ENCODE data around the gene CNPY4. TPM values are rescaled to one million over a fixed set of nuclear protein-coding genes. Genes with fewer than 3 reads are reported as not detected.

Gene CNPY4
- total RNA-seq, 1 donor from 2014 or later, result 17.1 TPM

DNA sequence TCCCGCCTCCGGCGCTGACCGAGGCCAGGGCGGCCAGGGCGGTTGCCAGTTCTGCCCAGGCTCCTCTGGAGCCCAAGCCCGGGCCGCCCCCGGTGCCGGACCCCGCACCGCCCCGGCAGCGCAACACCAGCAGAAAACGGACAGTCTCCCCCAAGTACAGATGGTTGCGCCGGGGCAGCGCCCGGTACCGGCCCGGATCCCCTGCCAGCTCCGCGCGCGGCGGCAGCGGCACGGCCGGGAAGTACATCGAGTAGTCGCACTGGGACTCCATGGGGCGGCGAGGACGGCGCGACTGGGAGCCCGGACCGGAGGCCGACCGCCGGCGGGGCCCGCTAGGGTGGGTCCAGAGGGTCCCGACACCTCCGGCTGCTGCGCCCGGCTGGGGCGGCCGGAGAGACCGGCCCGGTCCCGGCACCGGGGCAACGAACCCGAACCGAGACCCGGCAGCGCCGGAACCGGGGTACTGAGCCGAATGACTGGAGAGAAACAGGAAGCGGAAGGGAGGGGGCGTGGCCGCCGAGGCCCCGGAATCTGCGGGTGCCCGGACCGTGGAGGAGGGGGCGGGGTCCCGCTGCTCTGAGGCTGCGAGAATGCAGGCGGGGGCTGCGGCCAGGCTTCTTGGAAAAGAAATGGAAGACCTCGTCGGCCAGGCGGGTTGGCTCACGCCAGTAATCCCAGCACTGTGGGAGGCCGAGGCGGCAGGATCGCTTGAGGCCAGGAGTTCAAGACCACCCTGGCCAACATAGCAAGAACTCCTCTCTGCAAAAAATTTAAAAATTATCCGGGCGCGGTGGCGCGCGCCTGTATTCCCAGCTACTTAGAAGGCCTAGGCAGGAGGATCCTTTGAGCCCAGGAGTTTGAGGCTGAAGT, 39.0 kb downstream of the CNPY4 start, which contains the start of gene TRAPPC14:
Gene TRAPPC14, minus strand, starts transcription at position 495 of the 870 bp plus-strand sequence. Its CDS starts 224 bp downstream, at position 271.
- peak; percentile 94 to 97 for DNase-seq (ENCODE audit: low spot score in 2 of 2)
- FAIRE-seq, result no peak

DNA sequence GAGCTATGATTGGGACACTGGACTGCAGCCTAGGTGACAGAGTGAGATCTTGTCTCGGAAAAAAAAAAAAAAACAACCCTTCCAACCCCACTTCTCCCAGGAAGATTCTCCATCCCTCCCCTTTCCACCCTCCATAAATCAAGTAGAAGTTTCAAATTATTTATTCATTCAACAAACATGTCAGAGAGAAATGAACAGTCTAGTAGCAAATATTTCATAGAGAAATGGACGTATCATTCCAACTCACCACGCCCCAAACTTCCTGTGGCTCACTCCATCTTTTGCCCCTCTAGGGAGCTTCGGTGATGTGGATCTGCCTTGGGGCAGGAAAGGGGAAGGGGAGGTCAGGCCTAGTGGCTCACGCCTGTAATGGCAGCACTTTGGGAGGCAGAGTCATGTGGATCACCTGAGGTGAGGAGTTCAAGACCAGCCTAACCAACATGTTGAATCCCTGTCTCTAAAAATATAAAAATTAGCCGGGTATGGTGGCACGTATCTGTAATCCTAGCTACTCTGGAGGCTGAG, 39.7 kb downstream of the CNPY4 start:
- DNase-seq (ENCODE audit: low spot score in 2 of 2) (no peak), FAIRE-seq (no peak)

DNA sequence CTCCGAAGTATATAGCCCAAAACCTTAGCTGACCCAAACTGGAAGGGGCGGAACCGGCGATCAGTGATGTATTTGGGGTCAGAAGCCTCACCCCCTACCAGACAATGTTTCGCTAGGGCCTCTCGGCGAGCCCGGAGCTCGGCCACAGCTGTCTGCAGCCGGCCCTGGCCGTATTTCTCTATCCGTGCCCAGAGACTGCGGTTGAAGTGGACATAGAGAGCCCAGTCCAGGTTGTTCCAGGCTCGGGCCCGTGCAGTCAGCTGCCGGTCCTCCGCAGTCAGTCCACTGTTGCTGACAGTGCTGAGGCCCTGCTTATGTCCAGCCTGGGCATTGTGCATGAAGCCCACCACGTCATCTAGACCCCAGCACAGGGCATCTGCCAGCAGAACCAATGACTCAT, 40.6 kb downstream of the CNPY4 start:
- no peak for DNase-seq (ENCODE audit: low spot score in 2 of 2)
- FAIRE-seq, result no peak

DNA sequence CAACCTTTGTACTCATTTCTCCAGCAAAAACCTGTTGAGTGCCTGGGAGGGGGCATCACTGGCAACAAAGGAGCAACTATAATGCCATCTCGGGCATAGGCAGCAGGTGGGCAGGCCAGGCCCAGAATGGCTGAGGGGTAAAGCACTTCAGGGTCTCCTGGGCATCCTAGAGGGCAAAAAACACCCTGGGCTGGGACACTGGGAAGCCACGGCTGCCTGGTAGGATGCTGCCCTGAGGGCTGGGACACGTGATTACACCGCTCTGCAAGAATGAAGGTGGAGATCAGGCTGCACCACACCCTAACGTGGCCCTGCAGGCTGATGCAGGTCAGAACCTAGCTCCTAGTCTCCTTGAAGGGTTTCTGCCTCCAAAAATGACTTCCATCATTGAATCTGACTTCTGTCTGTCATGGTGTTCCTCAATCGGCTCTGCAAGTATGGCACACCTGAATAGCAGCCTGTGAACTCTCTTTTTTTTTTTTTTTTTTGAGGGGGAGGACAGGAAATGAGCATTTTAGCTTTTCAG, 43.6 kb downstream of the CNPY4 start:
- FAIRE-seq (no peak), DNase-seq (ENCODE audit: low spot score in 2 of 2) (no peak)

DNA sequence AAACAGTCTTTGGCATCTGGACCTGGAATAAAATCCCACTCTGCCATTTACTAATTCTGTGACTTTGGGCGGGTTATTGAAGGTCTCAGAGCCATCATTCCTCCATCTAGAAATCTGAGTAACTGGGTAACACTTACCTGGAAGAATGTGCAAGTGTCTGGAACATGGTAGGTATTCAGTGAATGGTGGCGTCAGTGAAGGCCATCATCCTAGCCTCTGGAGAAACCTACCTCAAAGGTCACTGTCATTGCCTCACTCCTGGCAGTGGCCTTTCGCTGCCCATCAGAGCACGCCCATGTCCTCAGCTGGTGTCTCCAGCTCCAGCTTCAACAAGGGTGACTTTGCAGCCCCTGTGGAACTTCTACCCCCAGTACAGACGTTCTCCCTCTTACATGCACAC, 44.4 kb downstream of the CNPY4 start:
- DNase-seq (ENCODE audit: low spot score in 2 of 2) (no peak), FAIRE-seq (no peak)

DNA sequence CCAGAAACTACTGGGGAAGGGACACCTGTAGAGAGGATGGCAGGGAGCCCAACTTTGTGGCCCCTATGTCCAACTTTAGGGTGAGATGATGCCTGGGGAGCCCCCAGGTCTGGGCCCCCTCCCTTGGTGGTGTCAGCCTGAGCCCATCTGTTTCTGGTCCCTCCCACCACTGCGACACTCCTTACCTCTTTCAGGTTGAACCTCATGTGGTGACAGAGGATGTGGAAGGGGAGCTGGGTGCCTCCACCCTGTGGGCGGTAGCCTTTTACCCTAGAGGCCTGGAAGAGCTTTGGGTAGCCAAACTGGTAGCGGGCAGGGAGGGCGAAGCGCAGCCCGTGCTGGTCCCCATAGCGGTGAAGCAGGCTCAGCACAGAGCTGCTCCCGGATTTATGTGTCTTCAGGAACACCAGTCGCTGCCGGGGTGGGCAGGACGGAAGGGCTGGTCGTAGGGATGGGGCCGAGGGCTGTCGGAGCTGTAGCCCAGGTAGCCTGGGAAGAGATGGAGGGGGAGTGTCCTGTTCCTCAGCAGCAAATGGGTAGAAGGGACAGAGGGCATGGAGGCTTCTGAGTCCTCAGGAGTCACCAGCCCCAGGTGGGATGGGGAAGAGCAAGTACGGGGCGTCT, 47.0 kb downstream of the CNPY4 start:
- no peak for DNase-seq (ENCODE audit: low spot score in 2 of 2)
- no peak for FAIRE-seq

DNA sequence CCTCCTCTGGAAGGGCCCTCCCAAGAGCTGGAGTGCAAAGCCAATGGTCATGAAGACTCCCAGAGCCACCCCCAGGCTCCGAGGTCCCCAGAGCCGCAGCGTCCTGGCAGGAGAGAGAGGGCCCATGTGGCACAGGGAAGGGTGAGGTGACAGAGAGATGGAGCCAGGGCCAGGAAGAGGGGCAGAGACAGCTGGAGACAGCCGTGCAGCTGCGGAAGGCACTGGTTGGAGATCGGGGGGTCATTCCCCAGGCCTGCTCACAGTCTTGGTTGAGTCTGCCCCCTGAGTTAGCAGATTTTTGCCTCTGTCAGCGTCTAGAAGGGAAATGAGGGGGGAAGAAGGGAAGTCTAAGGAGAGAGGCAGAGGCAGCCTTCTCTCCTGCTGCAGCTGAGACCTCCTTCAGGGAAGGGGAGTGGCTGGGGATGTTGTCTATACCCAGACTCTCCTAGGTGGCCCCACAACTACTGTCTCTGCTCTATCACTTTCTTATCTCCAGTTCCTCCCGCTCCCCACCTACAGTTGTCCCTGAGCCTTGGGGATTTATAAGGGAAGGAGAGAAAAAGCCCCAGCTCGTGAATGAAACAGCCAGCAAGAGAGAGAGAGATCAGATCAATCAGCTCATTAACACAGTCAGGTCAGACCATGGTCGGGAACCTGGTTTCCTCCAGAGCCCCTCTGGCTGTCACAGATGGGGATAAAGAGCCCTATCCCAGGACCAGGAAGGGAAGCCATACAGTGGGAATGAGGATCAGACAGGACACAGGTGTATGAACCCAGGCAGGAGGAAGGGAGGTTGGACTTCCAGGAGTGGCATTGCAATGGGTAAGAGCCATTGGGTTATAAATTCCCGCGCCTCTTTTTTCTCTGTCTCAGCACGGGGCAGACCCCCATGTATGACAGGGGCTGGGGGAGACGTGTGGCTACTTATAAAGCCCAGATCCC, 47.8 kb downstream of the CNPY4 start:
- peak; percentile 13 to 22 for DNase-seq (ENCODE audit: low spot score in 2 of 2)
- no peak for FAIRE-seq

DNA sequence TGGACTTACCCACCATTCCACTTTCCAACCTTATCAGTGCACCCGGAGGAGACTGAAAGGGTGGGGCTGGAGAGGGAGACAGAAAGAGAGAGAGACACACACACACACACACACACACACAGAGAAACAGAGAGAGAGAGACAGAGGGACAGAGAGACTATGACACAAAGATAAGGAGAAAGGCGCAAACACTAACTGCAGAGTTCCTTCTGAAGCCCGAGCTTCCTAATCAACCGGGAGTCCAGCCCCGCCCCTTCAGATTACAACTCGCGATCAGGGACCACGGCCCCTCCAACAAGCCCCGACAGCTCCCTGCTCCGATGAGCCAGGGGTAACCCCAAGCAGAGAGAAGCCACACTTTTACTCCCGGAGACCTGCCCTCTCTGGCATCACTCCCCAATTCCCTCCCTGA, 48.5 kb downstream of the CNPY4 start:
- FAIRE-seq (no peak), DNase-seq (ENCODE audit: low spot score in 2 of 2) (peak; percentile 14 to 20)

DNA sequence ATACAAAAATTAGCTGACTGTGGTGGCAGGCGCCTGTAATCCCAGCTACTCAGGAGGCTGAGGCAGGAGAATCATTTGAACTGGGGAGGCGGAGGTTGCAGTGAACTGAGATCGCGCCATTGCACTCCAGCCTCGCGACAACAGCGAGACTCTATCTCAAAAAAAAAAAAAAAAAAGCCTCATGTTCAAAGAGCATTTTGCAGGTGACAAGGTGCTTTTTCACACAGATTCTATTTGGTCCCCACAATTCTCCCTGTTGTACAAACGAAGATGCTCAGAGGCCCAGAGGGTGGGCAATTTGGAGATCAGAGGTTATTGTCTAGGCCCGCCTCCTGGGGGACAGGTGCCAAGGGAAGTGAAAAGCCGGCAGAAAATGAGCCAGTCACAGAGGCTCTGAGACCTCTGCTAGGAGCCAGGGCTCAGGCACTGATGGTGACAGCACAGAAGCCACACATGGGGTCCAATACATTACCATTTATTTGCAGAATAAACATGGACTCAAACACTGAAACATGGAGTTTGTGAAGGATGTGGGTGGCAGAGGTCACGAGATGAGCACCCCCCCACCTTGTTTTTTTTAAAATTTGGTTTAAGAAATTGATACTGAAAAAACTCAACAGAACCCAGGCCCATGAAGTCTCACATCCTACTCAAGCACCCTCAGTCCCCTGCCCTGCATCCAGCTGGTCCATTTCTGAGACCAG, 49.9 kb downstream of the CNPY4 start:
- DNase-seq (ENCODE audit: low spot score in 2 of 2), result peak in 1 of 2 donors; percentile 24
- no peak for FAIRE-seq

DNA sequence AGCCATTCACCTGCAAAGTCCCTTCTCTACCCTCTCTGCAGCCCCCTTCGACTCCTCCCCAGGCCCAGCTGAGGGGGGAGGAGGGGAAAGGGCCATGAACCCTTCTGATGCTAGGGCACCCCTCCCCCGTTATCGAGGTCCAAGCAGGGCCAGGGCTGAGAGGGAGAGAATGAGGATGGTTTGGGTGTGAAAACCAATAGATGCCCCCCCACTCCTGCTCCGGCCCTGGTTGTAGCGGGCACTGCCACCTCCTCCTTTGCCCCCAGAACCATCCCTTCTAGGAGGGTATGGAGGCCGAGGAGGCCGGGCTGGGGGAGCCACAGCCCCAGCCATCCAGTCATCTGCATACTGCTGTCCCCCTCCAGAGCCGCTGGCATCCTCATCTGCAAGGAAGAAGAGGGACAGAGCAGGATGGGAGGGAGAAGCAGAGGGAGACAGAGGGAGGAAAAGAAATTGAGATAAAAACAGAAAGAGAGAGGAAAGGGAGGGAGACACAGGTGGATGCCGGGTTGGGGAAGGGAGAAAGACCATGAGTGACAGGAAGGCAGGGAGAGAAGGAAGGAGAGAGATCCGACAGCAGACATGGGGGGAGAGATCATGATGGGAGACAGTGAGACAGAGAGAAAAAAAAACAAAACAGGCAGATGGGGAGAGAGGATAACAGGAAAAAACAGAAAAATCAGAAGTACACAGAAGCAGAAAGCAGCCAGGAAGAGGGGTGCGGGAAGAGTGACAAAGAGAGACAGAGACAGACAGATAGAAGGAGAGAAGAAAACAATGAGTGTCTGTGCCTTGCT, 50.9 kb downstream of the CNPY4 start:
- DNase-seq (ENCODE audit: low spot score in 2 of 2) (peak; percentile 15 to 42), FAIRE-seq (no peak)

DNA sequence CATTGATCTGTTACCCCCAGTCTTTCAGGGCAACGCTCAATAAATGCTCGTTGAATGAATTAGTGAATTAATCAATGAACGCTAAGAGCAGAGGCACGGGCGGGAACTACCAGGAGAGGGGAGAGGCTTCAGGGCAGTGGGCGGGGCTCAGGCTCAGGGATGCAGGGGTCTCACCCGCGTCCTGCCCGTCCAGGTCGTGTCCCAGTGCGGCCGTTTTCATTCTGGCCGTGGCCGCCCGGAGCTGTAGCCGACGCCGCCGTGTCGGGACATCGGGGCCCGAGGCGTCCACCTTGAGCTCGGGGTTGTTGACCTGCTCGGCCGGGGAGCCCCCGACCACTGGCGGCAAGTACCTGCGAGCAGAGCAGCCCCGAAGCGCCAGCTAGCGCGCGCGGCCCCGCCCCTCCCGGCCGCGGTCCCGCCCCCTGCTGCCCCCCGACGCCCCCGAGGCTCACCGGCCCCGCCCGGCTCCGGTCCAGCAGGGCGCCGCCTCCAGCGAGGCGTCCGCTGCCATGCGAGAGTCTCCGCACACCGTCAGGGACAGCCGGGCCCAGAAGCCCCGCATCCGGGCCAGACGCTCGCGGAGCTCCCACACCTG, 51.8 kb downstream of the CNPY4 start:
- no peak for FAIRE-seq

DNA sequence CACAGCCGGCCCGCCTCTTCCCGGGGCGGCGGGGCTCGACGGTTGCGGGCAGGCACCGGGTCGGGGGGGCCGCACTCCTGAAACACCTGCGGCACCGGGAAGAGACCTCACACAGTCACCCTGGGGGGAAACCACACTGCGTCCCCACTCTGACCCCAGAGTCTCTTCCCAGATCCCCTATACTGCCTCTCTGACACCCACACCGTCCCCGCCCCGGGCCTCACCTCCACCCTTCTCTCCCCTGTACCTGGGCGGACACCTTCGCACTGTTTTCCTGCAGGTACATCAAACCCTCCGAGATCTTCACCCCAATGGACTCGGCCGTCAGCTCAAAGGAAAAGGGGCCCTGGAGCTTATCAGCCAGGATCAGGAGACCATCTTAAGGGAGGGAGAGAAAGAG, 52.4 kb downstream of the CNPY4 start:
- DNase-seq (ENCODE audit: low spot score in 2 of 2) (peak in 1 of 2 donors; percentile 27), FAIRE-seq (no peak)

More for the DNA sequence above, 51.8 kb downstream of the CNPY4 start:
- DNase-seq (ENCODE audit: low spot score in 2 of 2), result peak; percentile 41 to 52

DNA sequence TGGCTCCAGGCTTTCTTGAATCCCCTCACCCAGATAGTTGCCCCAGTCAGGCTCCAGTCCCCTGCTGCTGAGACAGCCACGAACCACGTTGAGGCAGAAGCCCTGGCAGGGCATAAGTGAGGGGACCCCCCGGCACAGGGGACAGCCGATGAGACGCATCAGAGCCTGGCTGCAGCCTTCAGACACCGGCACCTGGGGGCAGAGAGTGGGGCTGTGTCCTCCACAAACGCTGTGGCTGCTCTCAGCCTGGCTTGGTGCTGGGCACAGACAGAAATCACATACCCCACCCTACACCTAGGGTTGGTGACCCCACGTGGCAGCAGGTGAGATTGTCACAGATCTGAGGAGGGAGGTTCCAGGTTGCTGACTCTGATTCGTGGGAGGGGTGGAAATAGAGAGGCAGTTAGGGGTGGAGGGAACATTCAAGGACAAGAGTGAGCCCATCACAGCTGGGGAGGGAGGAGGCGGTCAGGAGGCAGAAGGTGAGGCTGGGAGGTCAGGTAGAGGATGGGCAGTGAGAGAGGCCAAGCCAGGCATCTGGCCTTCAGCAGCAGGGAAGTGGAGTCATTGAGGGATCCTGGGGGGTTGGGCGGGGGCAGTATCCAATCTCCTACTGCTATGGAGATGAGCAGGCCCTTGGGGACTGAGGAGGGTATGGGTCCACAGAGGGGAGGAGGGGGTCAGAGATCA, 54.5 kb downstream of the CNPY4 start:
- FAIRE-seq, result no peak

DNA sequence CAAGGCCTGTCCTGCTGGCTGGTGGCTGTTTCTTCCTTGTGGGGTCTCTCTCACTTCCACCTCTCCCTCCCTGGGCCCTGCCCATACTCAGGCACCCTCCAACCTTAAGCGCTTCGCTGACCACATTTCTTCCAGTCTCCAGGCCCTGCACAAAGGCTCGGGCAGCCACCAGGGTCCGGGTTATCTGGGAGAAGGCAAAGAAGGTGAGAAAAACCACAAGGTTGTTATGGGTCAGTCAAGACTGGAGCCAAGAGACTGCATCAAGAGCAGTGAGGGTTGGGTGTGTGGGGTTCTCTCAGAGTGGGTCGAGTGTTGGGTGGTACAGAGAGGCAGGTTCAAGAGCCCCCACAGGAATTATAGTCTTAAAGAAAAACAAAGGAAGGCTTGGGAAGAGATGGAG, 55.1 kb downstream of the CNPY4 start:
- no peak for DNase-seq (ENCODE audit: low spot score in 2 of 2)
- no peak for FAIRE-seq

More for the DNA sequence above, 54.5 kb downstream of the CNPY4 start:
- no peak for DNase-seq (ENCODE audit: low spot score in 2 of 2)

Data from frontal cortex (tissue), 4 donors.